Common myeloid progenitor, CD34-positive (primary cell): Measurements from ENCODE around the gene FIBCD1.
"Not testable (repeated sequence)": the region's sequence is repeated elsewhere in the genome, so short reads cannot be mapped to it uniquely, and the experiment has no call there.

ENCODE experiments used
- CTCF ChIA-PET: fragments of 350-600 bp; sonication (Branson Sonifier 250); formaldehyde crosslinking; loops from one replicate; lab custom pipeline; 2021; ENCODE audit warnings: antibody characterized with exemption; lab: Charles Lee
- POLR2A ChIA-PET: fragments of 350-600 bp; sonication (Branson Sonifier 250); formaldehyde crosslinking; loops from one replicate; lab custom pipeline; 2021; ENCODE audit warnings: antibody characterized with exemption; lab: Charles Lee
- DNase-seq, 3 donors: peaks; one replicate each; pipeline versions ENCODE4 v3.0.0 to v3.0.0-alpha.2; 2013
- H3K27ac ChIP-seq, 2 experiments: 1 replicate in 1 of 2; 2 replicates in 1 of 2; pipeline ENCODE4 v1.7.0; 2013; ENCODE audit warnings: inconsistent platforms in 2 of 2, low read length in 2 of 2, mild to moderate bottlenecking in 2 of 2, low read depth in 1 of 2, moderate library complexity in 1 of 2; ENCODE audit not compliant: severe bottlenecking in 2 of 2, insufficient read depth in 1 of 2, poor library complexity in 1 of 2
- H3K27me3 ChIP-seq, 5 experiments: replicated peaks in 2 of 5; 1 replicate in 3 of 5; 2 replicates in 2 of 5; pipeline versions ENCODE4 v1.6.1 to v1.7.0; 2013; ENCODE audit warnings: low read length in 4 of 5, mild to moderate bottlenecking in 2 of 5, moderate library complexity in 2 of 5, inconsistent platforms in 1 of 5; ENCODE audit not compliant: insufficient read depth in 5 of 5, control insufficient read depth in 4 of 5
- H3K36me3 ChIP-seq, 4 experiments: 1 replicate in 2 of 4; 2 replicates in 2 of 4; pipeline versions ENCODE4 v1.6.1 to v1.7.0; 2013; ENCODE audit warnings: low read length in 3 of 4, control low read depth in 1 of 4, mild to moderate bottlenecking in 1 of 4; ENCODE audit not compliant: control insufficient read depth in 4 of 4, insufficient read depth in 4 of 4
- H3K4me1 ChIP-seq, 4 experiments: 1 replicate in 3 of 4; 2 replicates in 1 of 4; pipeline versions ENCODE4 v1.6.1 to v1.7.1; 2013; ENCODE audit warnings: low read length in 3 of 4, mild to moderate bottlenecking in 3 of 4, control low read depth in 1 of 4, inconsistent platforms in 1 of 4, moderate library complexity in 1 of 4; ENCODE audit not compliant: control insufficient read depth in 4 of 4, insufficient read depth in 4 of 4; ENCODE audit errors: control extremely low read depth in 1 of 4
- H3K4me3 ChIP-seq, 7 experiments: 1 replicate in 4 of 7; 2 replicates in 3 of 7; pipeline versions ENCODE4 v1.5.1 to v1.7.0; 2013; ENCODE audit warnings: mild to moderate bottlenecking in 7 of 7, low read length in 6 of 7, moderate library complexity in 6 of 7, inconsistent platforms in 2 of 7, low read depth in 2 of 7, control low read depth in 1 of 7; ENCODE audit not compliant: insufficient read depth in 4 of 7, control insufficient read depth in 1 of 7; ENCODE audit errors: extremely low read depth in 1 of 7
- H3K9me3 ChIP-seq, 5 experiments: 1 replicate in 4 of 5; 2 replicates in 1 of 5; pipeline versions ENCODE4 v1.6.1 to v1.7.1; 2013; ENCODE audit warnings: low read length in 4 of 5, mild to moderate bottlenecking in 2 of 5, inconsistent platforms in 1 of 5, low read depth in 1 of 5, moderate library complexity in 1 of 5; ENCODE audit not compliant: control insufficient read depth in 4 of 5, insufficient read depth in 2 of 5; ENCODE audit errors: control extremely low read depth in 1 of 5
- WGBS: methylation state at CpG from one replicate; pipeline ENCODE4 v1.1.5; 2013; ENCODE audit not compliant: insufficient coverage; 5-methylcytosine and 5-hydroxymethylcytosine counted together

The FIBCD1 gene

GRCh38 chr9:130954925-130955324, 15.9 kb upstream of the FIBCD1 start:
- DNase-seq, H3K4me3 ChIP-seq, H3K4me1 ChIP-seq, POLR2A ChIA-PET, H3K9me3 ChIP-seq, H3K27ac ChIP-seq, H3K36me3 ChIP-seq: not testable (repeated sequence)
- H3K27me3 ChIP-seq = peaks cover 0 to 35% (median 3%) of the 10 kb centered on the region in 5 experiments
- CTCF ChIA-PET = interaction anchor here (1.2 kb wide), 1 partner anchor 44 kb away, joined by 3 read pairs; no protein-coding TSS in a partner anchor
- WGBS = no CpG with 5 or more reads among the region's 2 CpGs

- POLR2A ChIA-PET = no interaction called here
- 86% methylated on average over 1 of the region's 1 CpG for WGBS
- Histone ChIP-seq H3K36me3 (no peaks in the 10 kb centered on the region), H3K27ac (no peak overlapping the region), H3K4me1 (no peaks in the 10 kb centered on the region), H3K9me3 (peaks cover 0 to 6% (median 2%) of the 10 kb centered on the region in 5 experiments), H3K27me3 (peaks cover 0 to 41% (median 6%) of the 10 kb centered on the region in 5 experiments), H3K4me3 (no peak overlapping the region)
- no peak for DNase-seq
- CTCF ChIA-PET = no interaction called here
Measured at GRCh38 chr9:130954317-130954716, 15.3 kb upstream of the FIBCD1 start.

GRCh38 chr9:130952065-130952762, 13.2 kb upstream of the FIBCD1 start:
- Histone ChIP-seq H3K27me3 (peaks cover 0 to 55% (median 6%) of the 10 kb centered on the region in 5 experiments), H3K4me1 (peaks cover 0 to under 1% (median 0%) of the 10 kb centered on the region in 4 experiments), H3K36me3 (no peaks in the 10 kb centered on the region), H3K27ac (no peak overlapping the region), H3K9me3 (peaks cover 0 to 6% (median 0%) of the 10 kb centered on the region in 5 experiments), H3K4me3 (no peak overlapping the region)
- ChIA-PET POLR2A (no interaction called here), CTCF (interaction anchor here (0.7 to 0.8 kb wide), 2 partner anchors 22 to 88 kb away, joined by 3 read pairs; no protein-coding TSS in a partner anchor)
- DNase-seq = no peak
- 83% methylated on average over 4 of the region's 6 CpGs for WGBS

GRCh38 chr9:130950039-130950311, 10.9 kb upstream of the FIBCD1 start:
- peaks cover 0 to 4% (median 0%) of the 10 kb centered on the region in 5 experiments for H3K9me3 ChIP-seq
- H3K27ac ChIP-seq = no peak overlapping the region
- DNase-seq = no peak
- POLR2A ChIA-PET = no interaction called here
- peaks cover 0 to 4% (median under 1%) of the 10 kb centered on the region in 4 experiments for H3K4me1 ChIP-seq
- CTCF ChIA-PET = no interaction called here
- no peak overlapping the region for H3K4me3 ChIP-seq
- H3K27me3 ChIP-seq = peaks cover 0 to 52% (median 6%) of the 10 kb centered on the region in 5 experiments
- H3K36me3 ChIP-seq = no peaks in the 10 kb centered on the region
- 80% methylated on average over 1 of the region's 1 CpG for WGBS

- CTCF ChIA-PET = interaction anchor here (0.6 kb wide), 1 partner anchor 712 kb away, joined by 4 read pairs; no protein-coding TSS in a partner anchor
- H3K36me3 ChIP-seq = no peaks in the 10 kb centered on the region
- H3K4me3 ChIP-seq = no peak overlapping the region
- WGBS = 92% methylated on average over 8 of the region's 8 CpGs
- peaks cover 0 to 4% (median under 1%) of the 10 kb centered on the region in 4 experiments for H3K4me1 ChIP-seq
- H3K27ac ChIP-seq = no peak overlapping the region
- peaks cover 0 to 4% (median 0%) of the 10 kb centered on the region in 5 experiments for H3K9me3 ChIP-seq
- DNase-seq = no peak
- POLR2A ChIA-PET = no interaction called here
- peaks cover 0 to 54% (median 9%) of the 10 kb centered on the region in 5 experiments for H3K27me3 ChIP-seq
Measured at GRCh38 chr9:130949188-130950038, 10.4 kb upstream of the FIBCD1 start.

GRCh38 chr9:130948266-130948665, 9.2 kb upstream of the FIBCD1 start:
- DNase-seq = no peak
- Histone ChIP-seq H3K27ac (no peak overlapping the region), H3K9me3 (peaks cover 0 to 4% (median 0%) of the 10 kb centered on the region in 5 experiments), H3K4me3 (no peak overlapping the region), H3K4me1 (peaks cover 0 to 4% (median under 1%) of the 10 kb centered on the region in 4 experiments), H3K36me3 (no peaks in the 10 kb centered on the region), H3K27me3 (peaks cover 0 to 49% (median 13%) of the 10 kb centered on the region in 5 experiments)
- WGBS = 81% methylated on average over 8 of the region's 8 CpGs
- ChIA-PET CTCF (no interaction called here), POLR2A (no interaction called here)
